Fibroblast of lung (primary cell): ENCODE data around the gene MYO1E.

Experiments used
- CTCF ChIP-seq, 2 donors: IDR thresholded peaks in 1 of 2; conservative IDR thresholded peaks in 1 of 2; 1 replicate in 1 of 2; 2 replicates in 1 of 2; pipeline ENCODE4 v1.5.1; 2011 to 2012; ENCODE audit warnings: low read length in 2 of 2, control low read depth in 1 of 2, inconsistent platforms in 1 of 2, low read depth in 1 of 2, mild to moderate bottlenecking in 1 of 2
- EZH2 ChIP-seq: IDR thresholded peaks from 2 replicates; pipeline ENCODE4 v1.5.1; 2012; ENCODE audit warnings: low read length, control low read depth, mild to moderate bottlenecking; ENCODE audit errors: missing control alignments

GRCh38 chr15:59150185-59150584 lies 222.5 kb downstream of the MYO1E start:
- TF ChIP-seq EZH2, result no peak
- no peak for TF ChIP-seq CTCF (conservative IDR thresholded peaks at IDR 0.05 in 1 of 2, IDR thresholded peaks at IDR 0.05 in 1 of 2; ENCODE audit: low read depth in 1 of 2, low read length in 2 of 2)
